ENCODE data around the gene RHOBTB1.
A peak's percentile ranks its signal among the peaks of the same experiment; 100 is the strongest.

RHOBTB1 gene

DNA sequence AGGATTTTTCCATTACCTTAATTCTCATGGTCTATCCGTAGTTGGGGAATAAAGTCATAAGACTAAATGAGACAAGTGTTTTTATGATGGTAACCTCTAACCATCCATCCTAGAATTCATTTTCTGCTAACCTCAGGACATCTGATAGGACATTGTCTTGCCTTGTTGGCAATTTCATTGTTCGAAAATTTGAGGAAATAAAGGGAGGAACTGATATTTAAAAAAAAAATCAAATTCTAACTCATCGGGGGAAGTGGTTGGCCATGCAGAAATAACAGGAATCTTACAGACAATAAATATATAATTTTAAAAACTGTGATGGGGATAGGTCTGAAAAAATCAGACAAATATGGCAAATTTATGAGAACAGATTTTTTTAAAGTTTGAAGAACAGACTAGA, 21.7 kb upstream of the RHOBTB1 start:
- DNase-seq (ENCODE audit: low read depth) = no peak

DNA sequence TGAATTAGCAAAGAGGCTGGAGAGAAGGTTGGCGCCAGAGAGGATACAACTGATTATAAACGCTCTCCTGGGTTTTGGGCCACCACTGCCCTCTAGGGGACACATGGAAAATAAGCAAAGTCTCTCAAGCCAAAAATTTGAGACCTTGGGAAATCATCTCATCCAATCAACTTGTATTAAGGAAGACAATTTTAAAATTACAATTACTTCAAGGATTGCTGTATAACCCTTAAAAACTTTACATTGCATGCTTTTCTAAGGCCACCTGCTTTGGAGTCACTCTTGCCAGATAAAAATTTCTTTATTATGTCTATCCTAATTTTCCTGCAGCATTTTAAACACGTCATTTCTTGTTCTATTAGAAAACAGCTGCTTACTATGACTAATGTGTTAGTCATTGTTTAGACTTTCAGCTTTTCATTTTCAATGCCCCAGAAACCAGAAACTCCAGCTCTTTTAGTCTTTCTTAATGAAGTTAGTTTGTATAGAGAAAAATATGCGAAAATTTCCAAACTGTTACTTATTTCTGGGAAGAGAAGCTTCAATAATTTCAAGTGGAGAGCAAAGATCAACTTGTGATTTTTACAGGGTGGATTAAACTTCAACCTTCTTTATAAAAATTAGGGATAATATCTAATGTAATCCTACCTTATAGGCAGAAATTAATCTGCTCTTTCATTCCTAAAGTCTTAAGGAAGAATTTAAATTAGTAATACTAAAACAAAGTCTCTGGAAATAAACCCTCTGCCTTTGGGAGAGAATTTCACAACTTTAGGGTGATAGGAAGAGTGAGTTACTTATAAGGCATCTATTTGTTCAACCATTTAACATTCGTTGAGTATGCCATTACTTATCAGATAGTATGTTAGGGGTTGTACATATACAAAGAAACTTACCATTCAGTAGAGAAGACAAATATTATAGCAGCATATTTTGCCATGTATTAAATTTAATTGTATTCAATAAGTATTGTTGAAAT, 20.6 kb upstream of the RHOBTB1 start:
- peak; percentile 67 for DNase-seq (ENCODE audit: low read depth)

DNA sequence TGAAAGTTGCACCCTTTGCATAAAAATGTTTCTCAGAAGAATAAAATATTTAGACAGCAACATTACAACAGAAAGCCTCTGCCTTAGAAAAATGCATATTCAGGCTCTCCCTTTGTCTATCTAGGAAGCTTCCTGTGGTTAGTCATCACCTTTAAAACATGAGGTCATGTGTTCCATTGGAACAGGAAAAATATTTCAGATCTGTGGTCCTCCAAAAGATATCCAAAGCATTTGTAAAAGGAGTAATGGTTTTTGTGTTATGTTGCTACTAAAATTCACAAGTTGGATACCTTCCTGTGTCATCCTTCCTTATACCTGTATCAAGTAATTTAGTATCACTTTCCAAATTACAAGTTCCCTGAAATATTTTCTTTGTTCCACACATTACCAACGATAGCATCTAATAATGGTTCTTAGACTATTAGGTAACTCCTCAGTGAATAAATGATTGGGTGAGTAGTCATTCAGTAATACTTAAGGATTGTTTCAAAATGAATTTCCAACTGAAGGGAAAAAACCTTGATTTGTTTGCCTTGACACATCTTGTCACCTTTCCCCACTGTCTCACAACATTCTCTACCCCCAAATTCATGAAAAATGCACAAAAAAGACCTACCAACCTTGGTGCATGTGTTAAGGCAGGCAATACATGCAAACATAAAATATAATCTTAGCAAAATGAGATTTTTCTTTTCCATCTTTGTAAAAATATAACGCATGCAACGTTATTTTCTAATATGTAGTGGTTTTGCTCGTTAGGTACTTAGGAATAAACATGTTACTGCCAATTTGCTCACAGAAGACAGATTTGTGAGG, 19.7 kb upstream of the RHOBTB1 start:
- DNase-seq (ENCODE audit: low read depth) = no peak

DNA sequence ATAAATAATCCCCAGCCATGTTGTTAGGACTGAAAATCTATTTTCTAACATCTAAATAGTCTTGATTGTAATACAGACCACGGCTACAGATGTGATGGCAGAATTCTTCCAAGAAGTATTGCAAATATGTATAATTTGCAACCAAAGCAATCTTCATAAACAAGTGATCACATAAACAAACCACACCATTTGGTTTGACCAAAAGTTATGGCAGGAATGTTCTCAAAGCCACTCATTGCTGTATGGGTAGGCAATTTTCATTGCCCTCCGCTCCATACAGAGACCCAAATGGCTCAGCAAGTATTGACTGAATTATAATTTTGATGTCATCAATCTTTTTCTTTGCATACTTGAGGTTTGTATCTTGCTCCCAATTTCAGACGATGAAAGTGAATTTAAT, 19.0 kb upstream of the RHOBTB1 start:
- DNase-seq (ENCODE audit: low read depth) = no peak

DNA sequence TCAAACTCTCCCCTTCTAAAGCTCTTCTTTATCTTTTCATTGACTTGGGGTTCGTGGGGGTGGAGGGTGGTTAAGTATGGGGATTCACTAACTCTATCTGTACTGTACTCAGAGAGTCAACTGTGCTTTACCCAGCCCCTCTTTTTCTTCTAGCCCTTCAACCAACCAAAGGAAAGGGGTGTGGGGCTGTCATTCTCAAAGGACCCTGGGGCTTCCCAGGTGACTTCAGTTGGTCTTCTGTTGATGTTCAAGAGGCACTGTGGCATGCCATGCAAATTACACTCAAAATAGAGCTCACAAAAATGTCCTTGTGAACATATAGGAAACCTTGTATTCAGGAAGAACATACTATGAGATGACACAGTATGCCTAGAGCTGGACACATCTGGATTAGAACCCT, 16.9 kb upstream of the RHOBTB1 start:
- DNase-seq (ENCODE audit: low read depth) = no peak

DNA sequence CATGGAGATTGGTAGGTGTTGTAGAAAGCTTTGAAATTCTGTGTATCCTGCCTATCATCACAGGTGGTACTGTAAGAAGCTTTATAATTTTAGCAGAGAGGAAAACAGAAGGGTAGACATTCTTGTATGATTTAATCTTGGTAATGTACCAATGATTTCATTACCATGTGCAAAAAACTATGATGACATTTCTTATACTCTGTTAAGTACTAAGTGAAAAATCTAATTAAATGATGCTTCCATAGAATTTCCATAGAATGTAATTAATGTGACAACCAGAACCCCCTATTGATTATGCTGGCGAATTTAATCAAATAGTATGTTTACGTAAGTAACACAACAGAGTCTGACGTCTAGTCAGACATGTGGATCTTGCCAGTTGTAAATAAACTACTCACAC, 16.0 kb upstream of the RHOBTB1 start:
- DNase-seq (ENCODE audit: low read depth) = no peak

DNA sequence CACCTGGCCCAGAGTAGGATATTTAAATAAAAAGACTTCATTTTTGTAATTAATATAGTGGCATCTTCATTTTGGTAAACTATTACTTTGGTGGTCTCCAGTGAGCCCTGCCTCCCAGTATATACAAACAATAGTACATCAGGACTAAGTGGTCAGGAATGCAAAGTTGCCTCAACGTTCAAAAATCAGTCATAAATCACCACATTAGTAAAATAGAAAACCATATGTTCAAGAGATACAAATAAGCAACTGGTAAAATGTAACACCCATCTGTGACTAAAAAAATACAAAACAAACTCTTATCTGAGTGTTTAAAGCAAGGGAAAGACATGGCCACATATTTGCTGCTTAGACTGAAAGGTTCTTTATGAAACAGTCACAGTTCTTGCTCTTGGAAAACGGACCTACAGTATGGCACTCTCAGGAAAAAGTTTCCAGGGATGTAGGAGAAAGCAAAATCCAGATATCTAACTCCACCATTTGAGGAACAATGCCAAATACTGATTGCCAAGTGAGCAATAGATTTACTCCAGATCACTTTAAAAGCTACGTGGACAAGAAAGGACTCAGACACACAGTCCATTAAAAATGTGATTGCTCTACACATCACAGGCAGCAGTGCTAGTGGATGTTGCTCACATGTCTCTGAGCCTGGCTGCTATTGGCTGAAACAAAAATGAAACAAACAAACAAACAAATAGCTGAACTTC, 15.1 kb upstream of the RHOBTB1 start:
- DNase-seq (ENCODE audit: low read depth) = no peak

DNA sequence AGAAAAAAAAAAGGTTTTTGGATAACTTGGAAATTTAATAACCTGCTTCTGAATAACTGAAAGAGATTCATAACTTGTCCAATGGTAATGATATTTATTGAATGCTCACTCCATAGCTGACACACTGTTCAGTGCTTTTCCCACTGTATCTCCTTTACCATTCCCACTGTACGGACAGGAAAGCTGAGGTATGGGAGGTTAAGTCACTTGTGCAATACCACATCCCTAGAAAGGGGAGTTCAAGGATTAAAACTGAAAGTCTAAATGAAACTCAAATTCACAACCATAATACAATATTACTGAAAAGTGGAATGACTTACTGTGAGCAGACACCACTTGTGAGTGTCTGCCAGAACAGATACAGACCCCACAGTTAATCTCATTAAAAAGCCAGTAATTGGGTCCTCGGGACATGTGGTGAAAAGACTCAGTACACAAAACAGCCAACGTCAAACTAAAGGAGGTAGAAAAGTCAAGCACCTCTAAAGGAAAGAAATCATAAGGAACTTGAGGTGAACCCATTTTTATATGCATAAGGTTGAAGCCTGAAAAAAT, 13.8 kb upstream of the RHOBTB1 start:
- no peak for DNase-seq (ENCODE audit: low read depth)

DNA sequence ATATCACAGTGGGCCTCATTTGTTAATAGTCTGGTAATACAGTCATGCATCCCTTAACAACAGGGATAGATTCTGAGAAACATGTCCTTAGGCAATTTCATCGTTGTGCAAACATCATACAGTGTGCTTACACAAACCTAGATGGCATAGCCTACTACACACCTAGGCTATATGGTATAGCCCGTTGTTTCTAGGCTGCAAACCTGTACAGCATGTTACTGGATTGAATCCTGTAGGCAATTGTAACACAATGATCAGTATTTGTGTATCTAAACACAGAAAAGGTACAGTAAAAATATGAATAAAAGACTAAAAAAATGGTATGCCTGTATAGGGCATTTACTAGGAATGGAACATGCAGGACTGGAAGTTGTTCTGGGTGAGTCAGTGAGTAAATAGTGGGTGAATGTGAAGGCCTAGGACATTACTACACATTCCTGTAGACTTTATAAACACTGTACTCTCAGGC, 12.0 kb upstream of the RHOBTB1 start:
- DNase-seq (ENCODE audit: low read depth) = no peak

DNA sequence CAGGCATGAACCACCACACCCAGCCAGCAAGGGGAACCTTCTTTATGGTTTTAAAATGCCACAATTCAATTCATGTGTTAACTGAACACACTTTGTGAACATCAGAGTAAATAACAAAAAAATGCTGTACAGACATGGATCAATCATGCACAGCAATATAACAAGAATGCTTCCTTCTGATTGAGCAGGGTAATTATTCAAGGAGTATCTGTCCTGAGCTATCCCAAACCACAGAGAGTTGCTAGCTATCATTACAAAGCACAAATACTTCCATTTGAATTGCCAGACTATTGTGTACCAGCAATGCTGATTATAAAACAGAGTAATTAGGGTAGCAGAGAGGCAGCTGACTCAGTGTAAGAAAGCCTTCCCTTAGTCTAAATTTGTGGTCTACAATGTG, 11.3 kb upstream of the RHOBTB1 start:
- DNase-seq (ENCODE audit: low read depth) = no peak

DNA sequence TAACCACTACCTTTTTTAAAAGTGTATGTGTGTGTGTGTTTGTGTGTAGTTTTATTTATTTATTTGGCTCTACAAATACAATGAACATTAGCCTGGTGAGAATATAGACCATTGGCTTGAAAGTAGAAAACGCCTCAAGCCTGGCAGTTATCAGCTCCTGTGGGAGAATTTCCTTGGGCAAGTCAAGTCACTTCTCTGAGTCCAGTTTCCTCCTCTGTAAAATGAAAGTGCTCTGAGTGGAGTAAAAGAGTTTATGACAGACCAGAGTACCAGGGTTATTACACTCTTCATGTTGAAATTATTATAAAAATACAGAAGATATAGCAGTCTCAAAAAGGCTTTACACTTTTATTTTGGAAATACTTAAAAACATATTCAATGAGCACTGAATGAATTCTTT, 10.1 kb upstream of the RHOBTB1 start:
- DNase-seq (ENCODE audit: low read depth) = no peak

DNA sequence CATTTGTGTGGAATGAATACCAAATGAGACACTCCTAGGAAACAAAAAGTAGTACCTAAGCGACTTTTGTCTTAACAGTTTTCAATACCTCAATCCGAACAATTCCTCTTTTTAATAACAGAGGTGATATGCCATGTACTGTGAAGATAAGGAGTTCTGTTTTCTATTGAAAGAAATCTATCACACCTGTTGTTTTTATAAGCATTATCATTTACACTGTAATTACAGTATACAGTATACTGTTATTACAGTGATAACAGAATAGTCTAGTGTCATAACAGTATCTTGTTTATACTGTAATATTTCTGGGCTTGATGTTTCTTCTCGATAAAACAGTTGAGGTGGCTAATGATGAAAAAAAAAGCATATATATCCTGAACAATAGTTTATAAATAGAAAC, 9.4 kb upstream of the RHOBTB1 start:
- no peak for DNase-seq (ENCODE audit: low read depth)

DNA sequence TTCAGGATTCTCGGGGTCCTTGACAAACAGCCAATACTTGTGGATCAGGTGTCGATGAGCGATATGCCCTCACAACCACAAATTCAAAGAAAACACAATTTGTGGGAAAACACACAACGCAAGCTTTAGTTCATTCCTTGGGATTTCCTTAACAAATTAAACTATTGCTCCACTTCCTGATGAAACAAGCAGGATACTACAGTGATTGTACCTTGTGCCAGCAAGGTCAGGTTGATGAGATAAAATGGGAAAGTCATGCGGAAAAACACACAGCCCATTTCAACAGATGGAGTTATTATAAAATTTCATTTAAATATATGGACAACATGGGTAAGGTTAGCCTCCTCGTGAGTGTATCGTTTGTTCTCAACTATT, 8.8 kb upstream of the RHOBTB1 start:
- no peak for DNase-seq (ENCODE audit: low read depth)

DNA sequence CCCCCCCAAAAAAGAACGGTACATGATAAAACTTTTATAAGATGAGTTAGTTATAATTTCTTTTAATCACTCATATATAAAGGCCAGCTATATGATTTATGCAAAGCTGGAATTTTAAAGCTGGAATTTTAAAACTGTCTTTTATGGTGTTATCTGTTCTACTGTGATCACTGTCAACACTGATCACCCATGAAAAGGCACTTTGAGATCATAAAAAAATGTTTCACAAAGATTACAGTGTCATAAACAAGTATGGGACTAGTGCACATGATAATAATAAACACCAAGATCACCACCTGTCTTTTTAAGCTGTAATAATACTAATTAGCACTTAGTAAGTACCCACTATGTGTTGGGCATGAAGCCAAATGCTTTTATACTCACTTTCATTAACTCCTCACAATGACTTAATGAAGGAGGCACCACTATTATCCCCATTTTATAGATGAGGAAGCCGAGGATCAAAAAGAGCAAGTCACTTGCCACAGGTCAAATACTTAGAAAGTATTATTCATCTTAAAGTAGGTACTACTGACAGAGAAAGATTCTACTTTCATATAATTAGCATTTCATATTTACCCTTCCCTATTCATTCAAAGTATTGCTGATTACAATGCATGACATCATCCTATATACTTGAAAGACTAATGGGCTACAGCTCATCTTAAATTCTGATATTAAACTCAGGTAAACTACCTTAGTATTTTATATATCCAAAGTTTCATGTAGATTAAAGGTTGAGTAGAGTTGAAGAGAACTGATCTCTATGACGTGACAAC, 8.3 kb upstream of the RHOBTB1 start:
- no peak for DNase-seq (ENCODE audit: low read depth)

DNA sequence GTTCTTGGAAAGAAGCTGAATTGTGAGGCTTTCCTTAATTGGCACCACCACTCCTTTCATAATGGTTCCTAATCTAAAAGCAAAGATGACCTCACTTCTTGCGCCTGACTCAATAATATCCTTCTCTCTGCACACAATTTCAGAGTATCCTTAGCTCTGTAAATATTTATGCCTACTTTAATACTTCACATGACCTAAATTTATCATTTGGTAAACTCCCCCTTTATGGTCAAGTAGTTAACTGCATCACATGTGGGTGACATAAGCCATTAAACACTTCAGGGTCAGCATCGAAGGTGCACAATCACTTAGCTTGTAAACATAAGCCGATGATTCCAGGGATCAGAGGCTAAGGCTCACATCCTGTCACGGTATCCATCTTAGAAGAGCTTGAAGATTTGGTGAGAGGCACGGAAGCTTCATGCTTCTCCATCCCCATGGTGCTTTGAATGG, 7.3 kb upstream of the RHOBTB1 start:
- no peak for DNase-seq (ENCODE audit: low read depth)

DNA sequence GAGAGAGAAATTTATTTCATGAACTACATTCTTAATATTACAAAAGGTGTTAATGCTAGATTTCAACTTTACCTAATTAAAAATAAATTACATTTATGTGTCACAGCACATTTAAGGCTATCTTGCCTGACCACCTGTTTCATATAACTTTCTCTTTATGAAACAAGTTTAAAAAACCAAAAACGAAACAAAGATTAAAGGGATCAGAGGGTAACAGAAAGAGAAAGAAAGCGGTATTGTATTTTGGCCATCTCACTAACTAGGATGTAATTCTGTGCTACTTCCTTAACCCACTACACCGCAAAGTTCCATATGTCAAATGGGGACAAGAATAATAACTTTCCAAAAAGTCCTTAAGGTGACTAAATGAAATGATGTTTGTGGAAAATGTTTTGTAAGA, 6.3 kb upstream of the RHOBTB1 start:
- DNase-seq (ENCODE audit: low read depth) = no peak

DNA sequence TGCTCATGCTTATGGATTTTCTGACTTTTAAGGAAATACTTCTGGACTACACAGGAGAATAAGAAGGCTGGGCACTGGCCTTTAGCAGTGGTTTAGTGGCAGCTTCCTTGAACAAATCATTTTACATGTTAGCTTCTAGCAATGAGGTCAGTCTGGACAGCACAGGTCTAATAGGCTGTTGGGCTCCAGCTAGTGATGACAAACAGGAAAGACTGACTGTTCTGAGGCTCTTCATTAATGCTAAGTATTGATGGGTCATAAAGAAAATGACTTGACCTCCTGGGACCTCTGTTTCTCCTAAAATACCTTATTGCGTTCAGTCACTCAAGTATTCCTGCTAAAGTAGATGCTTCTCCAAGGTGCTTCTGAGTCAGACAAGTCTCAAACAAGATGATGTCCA, 4.9 kb upstream of the RHOBTB1 start:
- DNase-seq (ENCODE audit: low read depth) = no peak

DNA sequence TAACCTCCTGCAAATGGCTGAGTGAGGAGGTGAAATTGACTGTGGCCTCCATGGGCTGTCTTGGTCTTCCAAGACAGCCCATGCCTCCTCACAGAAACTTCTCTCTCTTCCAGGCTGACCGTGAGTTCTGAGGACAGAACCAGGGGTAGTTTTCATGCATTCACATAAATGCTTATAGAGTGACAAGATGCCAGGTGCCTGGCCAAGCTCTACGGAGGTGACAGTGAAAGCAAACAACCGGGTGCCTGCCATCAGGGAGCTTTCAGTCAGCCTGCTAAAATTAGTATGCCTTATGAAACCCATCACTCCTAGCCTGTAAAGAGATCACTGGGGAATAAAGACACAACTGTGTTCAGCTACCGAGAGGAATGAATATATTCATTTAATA, 919 bp upstream of the RHOBTB1 start:
- no peak for DNase-seq (ENCODE audit: low read depth)

DNA sequence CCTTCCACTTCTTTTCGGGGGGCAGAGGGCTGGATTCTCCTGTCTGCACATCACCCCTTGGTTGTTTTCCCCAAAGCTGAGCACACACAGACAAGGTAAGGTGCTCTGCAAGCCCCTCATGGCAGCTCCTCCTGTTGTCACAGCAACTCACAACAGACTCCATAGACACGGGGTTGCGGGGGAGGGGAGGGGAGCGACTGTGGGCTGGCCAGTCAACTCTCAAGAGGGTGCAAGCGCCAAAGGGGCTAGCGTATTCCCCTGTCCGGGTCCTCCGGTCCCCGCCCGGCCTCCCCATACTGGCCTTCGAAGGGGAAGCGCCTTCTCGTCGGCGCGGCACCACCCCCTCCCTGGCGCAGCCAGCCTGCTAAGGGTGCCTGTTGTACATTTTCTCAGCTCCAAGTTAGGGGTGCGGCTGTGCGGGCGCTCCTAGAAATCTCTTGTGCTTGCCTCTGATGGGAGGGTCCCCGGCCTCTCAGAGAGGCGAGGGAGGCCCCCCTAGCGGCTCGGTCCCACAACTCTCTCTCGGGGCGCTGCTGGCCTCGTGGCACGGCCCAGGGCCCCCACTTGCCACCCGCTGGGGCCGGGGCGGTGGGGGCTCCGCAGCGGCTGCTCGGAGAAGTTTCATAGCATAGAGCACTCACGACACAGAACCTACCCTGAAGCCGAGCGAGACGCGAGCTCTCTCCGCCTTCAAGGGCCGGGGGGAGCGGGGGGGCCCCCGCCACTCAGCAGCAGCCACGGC, 498 bp downstream of the RHOBTB1 start:
- peak; percentile 35 for DNase-seq (ENCODE audit: low read depth)

DNA sequence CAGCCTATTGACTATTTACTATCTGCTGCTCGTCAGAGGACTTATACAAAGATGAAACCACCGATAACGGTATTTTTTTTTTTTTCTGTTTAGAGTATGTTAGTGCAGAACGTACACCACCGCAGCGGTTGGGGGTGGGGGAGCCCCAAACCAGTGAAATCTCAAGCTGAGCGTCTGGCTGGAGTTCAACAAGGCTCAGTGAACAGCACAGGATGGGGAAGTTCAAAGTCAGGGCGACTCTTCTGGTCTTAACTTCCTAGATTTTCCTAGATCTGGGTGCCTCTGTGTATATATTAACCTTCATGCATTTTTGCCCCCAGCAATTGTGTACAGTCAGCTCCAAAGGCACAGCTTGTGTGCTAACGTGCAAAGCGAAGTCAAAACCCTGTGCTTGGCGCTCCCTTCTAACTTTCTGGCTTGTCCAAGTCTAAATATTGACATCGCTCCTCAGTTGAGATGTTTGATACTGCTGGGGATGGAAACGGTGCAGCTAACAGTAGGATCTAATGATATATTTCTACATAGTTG, 1.1 kb downstream of the RHOBTB1 start:
- no peak for DNase-seq (ENCODE audit: low read depth)
